RWPE1 (cell line): Measurements from ENCODE around the gene PLAU.

Experiments used
- CTCF ChIA-PET: fragments of 350-600 bp; sonication (Branson Sonifier 250); formaldehyde crosslinking; extraction: SDS; loops from one replicate; lab custom pipeline; 2021; lab: Yijun Ruan, JAX
- POLR2A ChIA-PET: fragments of 400-600 bp; formaldehyde crosslinking; extraction: SDS; loops from one replicate; lab custom pipeline; 2020; ENCODE audit warnings: antibody characterized with exemption; ENCODE audit not compliant: low non-redundant PET; lab: Yijun Ruan, JAX
- DNase-seq: peaks from one replicate; pipeline ENCODE4 v3.0.0; 2012; ENCODE audit warnings: low spot score
- H3K27ac ChIP-seq: fragments of 450-650 bp; 2 replicates; pipeline ENCODE4 v1.5.1; 2017
- CTCF ChIP-seq: fragments of 450-650 bp; conservative IDR thresholded peaks from 2 replicates; pipeline ENCODE4 v1.5.1; 2017; ENCODE audit warnings: low read depth, mild to moderate bottlenecking

Gene PLAU

DNA sequence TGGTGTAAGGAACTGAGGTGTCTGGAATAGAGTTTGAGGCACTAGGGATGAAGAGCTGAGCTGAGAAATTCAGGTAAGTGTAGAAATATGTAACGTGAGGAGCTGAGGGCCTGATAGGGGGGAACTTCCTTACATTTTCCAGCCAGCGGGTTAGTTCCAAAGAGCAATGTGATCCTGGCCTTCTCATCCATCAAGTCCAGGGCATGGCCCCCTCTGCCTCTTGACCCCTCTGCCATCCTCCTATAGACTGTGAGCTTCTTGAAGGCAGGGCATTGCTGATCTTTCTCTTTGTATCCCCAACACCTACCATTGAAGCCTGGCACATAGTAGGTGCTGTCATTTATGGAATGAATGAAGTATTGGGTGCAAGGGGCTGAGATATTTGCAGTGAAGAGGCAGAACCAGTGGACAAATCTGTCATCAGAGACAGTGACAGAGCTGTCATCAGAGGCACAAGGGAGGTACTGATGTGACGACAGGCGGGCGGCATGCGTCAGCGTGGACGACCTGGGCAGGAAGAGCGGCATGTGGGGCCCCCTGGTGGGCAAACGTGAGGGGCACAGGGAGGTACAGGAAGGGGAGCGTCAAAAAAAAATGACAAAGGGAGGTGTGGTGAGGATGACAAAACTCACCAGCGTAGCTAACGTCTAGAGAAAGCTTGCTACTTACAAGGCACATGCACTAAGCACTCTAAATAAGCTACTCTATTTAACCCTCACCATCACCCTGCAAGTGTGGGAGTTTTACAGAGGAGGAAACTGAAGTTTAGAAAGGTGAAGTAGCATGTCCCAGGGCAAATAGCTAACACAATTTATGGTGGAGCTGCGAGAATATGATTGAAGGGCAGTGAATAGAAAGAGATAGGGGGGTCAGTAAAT lies 31.4 kb upstream of the PLAU start:
- no peak overlapping the region for H3K27ac ChIP-seq
- CTCF ChIA-PET = interaction anchor here (0.5 to 3.2 kb wide), 37 partner anchors 8 to 1606 kb away, joined by 3 to 28 read pairs (median 4); partner anchors contain the start of genes CHCHD1 and DDIT4
- peak; percentile 85 for TF ChIP-seq CTCF
- DNase-seq = peak; percentile 74
- POLR2A ChIA-PET = interaction anchor here (0.8 kb wide), 1 partner anchor 31 kb away, joined by 3 read pairs; no protein-coding TSS in a partner anchor

GRCh38 chr10:73881221-73881919 lies 29.6 kb upstream of the PLAU start:
- no peak overlapping the region for H3K27ac ChIP-seq
- POLR2A ChIA-PET = no interaction called here
- CTCF ChIA-PET = interaction anchor here (0.8 to 3.2 kb wide), 2 partner anchors 59 to 643 kb away, joined by 6 to 19 read pairs; no protein-coding TSS in a partner anchor
- no peak for TF ChIP-seq CTCF
- DNase-seq = no peak

GRCh38 chr10:73884017-73884416 lies 26.9 kb upstream of the PLAU start:
- DNase-seq = no peak
- ChIA-PET POLR2A (no interaction called here), CTCF (interaction anchor here (0.7 to 2.3 kb wide), 4 partner anchors 54 to 193 kb away, joined by 3 to 13 read pairs (median 8); no protein-coding TSS in a partner anchor)
- TF ChIP-seq CTCF = no peak
- H3K27ac ChIP-seq = no peak overlapping the region

- DNase-seq = peak; percentile 85
Observed at GRCh38 chr10:73886085-73886529, 24.8 kb upstream of the PLAU start.

DNA sequence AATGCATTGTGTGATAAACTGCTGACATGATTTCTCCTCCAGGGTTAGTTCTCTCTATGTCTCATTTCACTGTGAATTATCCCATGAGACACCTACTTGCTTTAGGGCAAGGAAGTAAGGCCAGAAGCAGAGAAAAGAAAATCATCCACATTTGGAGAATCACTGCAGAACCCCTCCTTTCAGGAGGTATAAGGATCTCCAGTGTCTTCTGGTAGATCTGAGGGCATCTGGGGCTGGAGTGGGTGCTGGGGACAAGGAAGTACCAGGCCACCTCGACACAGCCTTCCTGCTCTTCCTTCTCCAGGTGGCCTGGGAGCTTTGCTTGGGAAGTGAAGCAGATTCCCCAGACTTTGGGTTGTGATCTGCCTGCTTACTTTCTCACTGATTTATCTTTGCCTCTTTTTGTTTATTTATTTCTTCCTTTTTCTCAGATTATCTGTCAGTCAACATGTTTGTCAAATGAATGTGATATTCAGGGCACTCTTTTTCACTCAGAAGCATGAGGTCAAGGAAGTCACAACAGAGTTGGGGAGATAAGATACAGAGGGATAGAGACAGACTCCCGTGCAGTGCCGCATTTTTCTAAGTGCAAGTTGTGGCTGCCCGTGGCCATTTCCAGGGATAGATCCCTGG lies 24.2 kb upstream of the PLAU start:
- H3K27ac ChIP-seq = peak overlapping the region; percentile 99
- POLR2A ChIA-PET = interaction anchor here (0.6 to 2.9 kb wide), 8 partner anchors 20 to 359 kb away, joined by 3 to 28 read pairs (median 4); partner anchors contain the start of gene PLAU

More at GRCh38 chr10:73886085-73886529, 24.8 kb upstream of the PLAU start:
- ChIA-PET POLR2A (interaction anchor here (0.6 to 1.1 kb wide), 4 partner anchors 31 to 360 kb away, joined by 3 to 6 read pairs (median 3); no protein-coding TSS in a partner anchor), CTCF (interaction anchor here (0.5 to 3.9 kb wide), 18 partner anchors 10 to 195 kb away, joined by 3 to 94 read pairs (median 5); partner anchors contain the start of gene PLAU)
- TF ChIP-seq CTCF = peak; percentile 82
- peak overlapping the region; percentile 99 for H3K27ac ChIP-seq

More for the DNA sequence above, 24.2 kb upstream of the PLAU start:
- DNase-seq = peak; percentile 18
- TF ChIP-seq CTCF = no peak
- CTCF ChIA-PET = interaction anchor here (0.5 to 3.9 kb wide), 20 partner anchors 10 to 194 kb away, joined by 3 to 94 read pairs (median 5); partner anchors contain the start of gene PLAU
